ENCODE results near the gene SLC23A2.

DNA sequence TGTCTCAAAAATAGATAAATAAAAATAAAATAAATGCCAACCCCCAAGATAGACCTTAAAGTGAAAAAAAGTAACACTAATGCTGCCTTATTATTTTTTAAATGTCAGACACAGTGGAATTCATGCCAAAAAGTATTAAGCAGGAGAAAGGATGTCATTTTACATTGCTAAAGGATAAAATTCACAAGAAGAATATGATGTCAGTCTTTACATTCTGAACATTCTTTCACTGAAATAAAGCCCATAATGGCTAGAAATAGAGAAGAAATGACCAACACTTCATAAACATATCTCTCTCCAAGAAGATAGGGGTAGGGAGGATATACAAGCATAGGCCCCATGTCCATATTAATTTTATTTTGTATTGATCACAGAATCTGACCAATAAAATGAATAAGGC lies 47.4 kb downstream of the SLC23A2 start:
- TF ChIP-seq CTCF (IDR thresholded peaks at IDR 0.05) (no peak), POLR2A (IDR thresholded peaks at IDR 0.05) (no peak)
